ENCODE measurements around the gene BACE1. TPM values are rescaled to one million over a fixed set of nuclear protein-coding genes. Genes with fewer than 3 reads are reported as not detected.
"Not testable (repeated sequence)": the region's sequence is repeated elsewhere in the genome, so short reads cannot be mapped to it uniquely, and the experiment has no call there.

BACE1 gene
- 0.33 and 0.40 TPM in 2 replicates for total RNA-seq

DNA sequence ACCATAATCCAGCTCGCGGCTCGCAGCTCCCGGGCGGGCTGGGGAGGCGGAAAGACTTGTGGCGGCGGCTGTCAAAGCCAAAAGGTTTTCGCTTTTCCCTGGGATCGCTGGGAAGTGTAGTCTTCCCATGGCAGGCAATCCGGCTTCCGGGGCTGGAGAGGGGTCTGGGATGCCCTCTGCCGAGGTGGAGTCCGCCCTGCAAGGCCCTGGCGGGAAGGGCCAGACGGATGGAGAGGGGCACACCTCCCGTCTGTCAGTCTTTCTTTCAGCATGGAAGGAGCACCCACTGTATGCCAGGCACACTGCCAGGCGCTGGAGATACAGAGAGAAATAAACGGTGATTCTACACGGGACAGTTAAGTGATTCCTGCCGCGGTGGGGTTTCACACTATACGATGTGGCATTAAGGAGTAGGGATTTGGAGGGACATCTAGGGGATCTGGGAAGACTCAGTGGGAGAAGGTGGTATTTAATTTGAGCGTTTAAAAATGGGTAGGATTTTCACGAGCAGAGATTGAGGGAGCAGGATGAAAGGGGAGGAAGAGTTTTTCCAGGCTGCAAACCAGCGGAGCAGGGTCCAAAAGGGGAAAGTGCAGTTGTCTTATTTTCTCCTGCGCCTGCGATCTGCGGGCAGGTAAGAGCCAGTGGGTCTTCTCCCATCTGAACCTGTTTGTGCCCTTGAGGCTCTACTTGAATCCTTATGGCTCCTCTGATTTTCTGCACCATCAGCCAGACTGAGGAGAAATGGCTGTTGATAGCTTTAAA lies at the start of gene BACE1:
TSS of gene BACE1 (minus strand) at position 60 of the 765 bp plus-strand sequence. CDS start 461 bp downstream, outside the sequence.
- Mint-ChIP-seq H3K27me3 (peaks cover 61% of the 10 kb centered on the region), H3K27ac (no peak within 1 kb of the TSS)
- intact Hi-C loops (cut with micrococcal nuclease), result no loop called here

DNA sequence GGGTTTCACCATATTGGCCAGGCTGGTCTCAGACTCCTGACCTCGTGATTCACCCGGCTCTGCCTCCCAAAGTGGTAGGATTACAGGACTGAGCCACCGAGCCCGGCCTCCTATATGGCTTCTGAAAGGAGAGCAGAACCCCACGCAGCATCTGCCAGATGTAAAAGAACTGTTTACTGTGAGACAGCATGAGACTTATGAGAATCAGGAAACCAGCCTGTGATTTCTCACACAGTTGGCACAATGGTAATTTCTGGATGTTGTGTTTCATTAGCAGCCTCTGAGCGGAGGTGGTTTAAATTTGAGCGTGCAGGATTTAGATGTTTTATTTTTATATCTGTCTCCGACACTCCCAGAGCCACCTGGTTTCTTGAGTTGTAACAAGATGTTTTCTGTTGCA lies 45.4 kb upstream of the BACE1 start:
- Mint-ChIP-seq H3K27me3 (no peaks in the 10 kb centered on the region), H3K9me3 (no peaks in the 10 kb centered on the region), H3K4me3 (no peak overlapping the region), H3K36me3 (ENCODE audit: low read depth) (peaks cover 37% of the 10 kb centered on the region), H3K27ac (no peak overlapping the region), H3K4me1 (no peaks in the 10 kb centered on the region)
- no peak for DNase-seq
- intact Hi-C loops (cut with micrococcal nuclease), result no loop called here

More for the DNA sequence above, at the start of gene BACE1:
- Mint-ChIP-seq H3K9me3 (no peaks in the 10 kb centered on the region), H3K4me3 (peak within 1 kb of the TSS; percentile 68), H3K4me1 (peaks cover 4% of the 10 kb centered on the region), H3K36me3 (ENCODE audit: low read depth) (no peaks in the 10 kb centered on the region)
- peak; percentile 71 for DNase-seq

DNA sequence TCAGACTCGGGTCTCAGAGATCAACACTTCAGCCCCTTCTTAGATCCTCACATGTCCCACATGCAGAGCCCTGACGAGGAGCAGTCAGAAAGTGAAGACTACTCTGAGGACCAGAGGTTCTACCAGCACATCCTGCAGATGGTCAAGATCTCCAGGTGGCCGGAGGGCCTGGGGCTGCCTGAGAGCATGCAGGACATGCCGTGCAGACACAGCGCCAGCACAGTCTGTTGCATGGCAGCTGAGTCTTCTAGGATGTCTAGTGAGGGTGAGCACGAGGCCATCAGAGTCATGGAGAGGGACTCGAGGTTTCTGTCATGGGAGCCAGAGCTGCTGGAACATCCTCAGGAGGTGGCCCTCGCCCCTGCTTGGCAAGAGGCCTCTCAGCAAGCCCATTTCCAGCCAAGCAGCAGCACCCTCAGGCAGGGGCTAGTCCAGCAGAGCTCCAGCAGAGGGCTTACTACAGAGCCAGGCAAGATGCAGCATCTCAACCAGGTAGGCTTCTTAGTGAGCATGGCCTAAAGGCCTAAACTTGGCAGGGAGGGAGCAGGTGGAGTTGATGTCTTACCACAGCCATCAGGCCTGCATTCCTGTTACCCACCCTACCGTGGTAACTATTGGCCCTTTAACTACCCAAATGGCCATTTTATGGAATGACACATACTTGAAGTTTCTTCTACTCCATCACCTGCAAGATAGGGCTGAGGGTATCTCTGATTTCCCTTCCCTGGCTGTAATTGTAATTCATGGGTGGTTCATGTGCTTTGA lies 40.3 kb upstream of the BACE1 start:
- intact Hi-C loops (cut with micrococcal nuclease), result no loop called here
- Mint-ChIP-seq H3K4me3 (no peak overlapping the region), H3K27me3 (no peaks in the 10 kb centered on the region), H3K27ac (no peak overlapping the region), H3K36me3 (ENCODE audit: low read depth) (peaks cover 22% of the 10 kb centered on the region), H3K9me3 (no peaks in the 10 kb centered on the region), H3K4me1 (no peaks in the 10 kb centered on the region)
- no peak for DNase-seq

GRCh38 chr11:117354550-117354949 lies 38.5 kb upstream of the BACE1 start:
- H3K9me3 Mint-ChIP-seq, result no peaks in the 10 kb centered on the region
- no peak overlapping the region for H3K4me3 Mint-ChIP-seq
- H3K4me1 Mint-ChIP-seq, result no peaks in the 10 kb centered on the region
- H3K36me3 Mint-ChIP-seq (ENCODE audit: low read depth), result peaks cover 17% of the 10 kb centered on the region
- no peak overlapping the region for H3K27ac Mint-ChIP-seq
- intact Hi-C loops (cut with micrococcal nuclease), result no loop called here
- H3K27me3 Mint-ChIP-seq, result no peaks in the 10 kb centered on the region
- DNase-seq, result no peak

DNA sequence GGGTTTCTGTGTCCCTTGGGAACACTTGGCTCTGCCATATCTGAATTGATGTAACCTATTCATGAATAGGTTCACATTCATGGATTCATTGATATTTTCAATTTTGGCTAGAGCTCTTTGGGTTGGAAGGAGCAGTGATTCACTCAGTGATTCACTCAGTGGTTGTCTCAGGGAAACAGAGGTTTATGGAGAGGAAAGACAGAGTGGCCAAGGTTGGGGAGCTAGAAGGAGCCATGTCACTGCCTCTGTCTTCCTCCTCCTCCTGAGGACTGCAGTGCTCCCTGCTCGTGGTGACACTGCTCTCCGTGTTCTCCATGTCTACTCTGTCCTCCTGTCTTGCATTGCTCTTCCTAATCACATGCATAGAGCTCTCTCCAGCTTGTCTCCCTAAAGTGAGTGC lies 29.0 kb upstream of the BACE1 start:
- H3K4me1 Mint-ChIP-seq, result no peaks in the 10 kb centered on the region
- H3K36me3 Mint-ChIP-seq (ENCODE audit: low read depth), result peaks cover 18% of the 10 kb centered on the region
- H3K27me3 Mint-ChIP-seq, result no peaks in the 10 kb centered on the region
- H3K9me3 Mint-ChIP-seq, result no peaks in the 10 kb centered on the region
- DNase-seq, result no peak
- intact Hi-C loops (cut with micrococcal nuclease), result no loop called here
- H3K4me3 Mint-ChIP-seq, result no peak overlapping the region
- no peak overlapping the region for H3K27ac Mint-ChIP-seq

DNA sequence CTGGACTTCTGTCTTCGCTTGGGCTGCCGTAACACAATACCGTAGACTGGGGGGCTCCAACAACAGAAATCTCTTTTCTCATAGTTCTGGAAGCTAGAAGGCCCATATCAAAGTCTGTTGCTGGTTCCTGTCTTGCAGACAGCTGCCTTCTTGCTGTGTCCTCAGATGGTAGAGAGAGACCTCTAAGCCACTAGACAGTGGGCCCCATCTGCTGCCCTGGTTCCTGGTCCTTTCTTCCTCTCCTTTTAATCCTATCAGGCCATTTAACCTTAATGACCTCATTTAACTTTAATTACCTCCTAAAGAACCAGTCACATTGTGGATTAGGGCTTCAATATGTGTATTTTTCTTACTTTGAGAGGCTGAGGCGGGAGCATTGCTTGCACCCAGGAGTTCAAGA lies 21.0 kb upstream of the BACE1 start:
- no peaks in the 10 kb centered on the region for H3K9me3 Mint-ChIP-seq
- H3K4me1 Mint-ChIP-seq, result peaks cover 3% of the 10 kb centered on the region
- no peak overlapping the region for H3K27ac Mint-ChIP-seq
- intact Hi-C loops (cut with micrococcal nuclease), result no loop called here
- H3K36me3 Mint-ChIP-seq (ENCODE audit: low read depth), result peaks cover 15% of the 10 kb centered on the region
- no peak overlapping the region for H3K4me3 Mint-ChIP-seq
- no peak for DNase-seq
- H3K27me3 Mint-ChIP-seq, result no peaks in the 10 kb centered on the region

DNA sequence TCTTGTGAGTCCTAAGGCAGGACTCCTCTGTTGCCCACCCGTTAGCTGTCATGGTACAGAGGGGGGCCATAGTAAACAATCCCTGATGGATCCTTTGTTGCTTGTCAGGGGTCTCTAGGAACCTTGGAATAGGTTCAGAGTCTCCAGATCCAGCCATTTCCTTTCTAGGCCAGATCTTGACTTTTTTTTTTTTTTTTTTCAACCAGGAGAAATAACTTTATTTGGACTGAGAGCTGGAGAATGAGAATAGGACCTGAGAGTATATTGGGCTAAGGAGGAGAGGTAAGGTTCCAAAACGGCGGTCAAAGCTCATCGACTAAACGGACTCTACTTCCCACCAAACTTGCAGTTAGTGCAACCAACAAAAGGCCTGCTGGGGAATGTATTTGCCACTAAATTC lies 19.3 kb upstream of the BACE1 start:
- Mint-ChIP-seq H3K9me3 (no peaks in the 10 kb centered on the region), H3K4me1 (peaks cover 6% of the 10 kb centered on the region), H3K36me3 (ENCODE audit: low read depth) (peaks cover 10% of the 10 kb centered on the region), H3K27ac (no peak overlapping the region), H3K4me3 (no peak overlapping the region), H3K27me3 (no peaks in the 10 kb centered on the region)
- DNase-seq, result no peak
- intact Hi-C loops (cut with micrococcal nuclease), result no loop called here

DNA sequence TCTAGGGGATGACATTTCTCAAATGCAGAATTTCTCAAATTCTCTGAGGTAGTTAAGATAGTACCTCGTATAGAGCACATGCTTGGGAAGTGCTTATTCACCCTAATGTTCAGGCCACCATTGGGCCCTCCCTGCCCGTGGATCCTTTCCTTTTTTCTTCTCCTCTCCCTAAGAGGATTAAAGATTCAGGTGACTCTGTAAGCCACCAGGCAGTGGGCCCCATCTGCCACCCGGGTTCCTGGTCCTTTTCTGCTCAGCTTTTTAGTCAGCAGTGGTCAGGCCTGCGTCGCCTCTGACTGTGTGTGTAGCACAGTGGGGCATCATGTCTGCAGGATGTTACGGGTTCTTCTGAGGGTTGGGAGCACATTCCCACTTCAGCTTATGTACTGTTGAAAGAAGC lies 18.8 kb upstream of the BACE1 start:
- Mint-ChIP-seq H3K9me3 (no peaks in the 10 kb centered on the region), H3K27me3 (no peaks in the 10 kb centered on the region), H3K4me3 (no peak overlapping the region), H3K36me3 (ENCODE audit: low read depth) (peaks cover 10% of the 10 kb centered on the region), H3K27ac (no peak overlapping the region), H3K4me1 (peaks cover 10% of the 10 kb centered on the region)
- DNase-seq, result no peak
- intact Hi-C loops (cut with micrococcal nuclease), result no loop called here

DNA sequence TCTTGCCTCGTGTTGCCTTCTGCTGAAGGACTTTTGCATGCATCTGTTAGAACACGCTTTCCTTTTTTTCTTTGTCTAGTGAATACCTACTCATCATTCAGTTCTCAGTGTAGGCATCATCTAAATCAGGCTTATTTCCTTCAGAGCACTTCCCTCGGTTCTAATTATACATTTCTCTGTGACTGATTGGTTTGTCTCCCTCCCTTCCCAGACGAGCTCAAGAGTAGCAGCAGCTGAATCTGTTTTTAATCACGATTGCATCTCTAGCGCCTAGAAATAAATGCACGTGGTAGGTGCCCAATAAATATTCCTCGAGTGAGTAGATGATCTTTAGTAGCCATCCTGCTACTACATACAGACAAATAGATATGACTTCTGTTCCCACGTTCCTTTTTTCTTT lies 17.9 kb upstream of the BACE1 start:
- intact Hi-C loops (cut with micrococcal nuclease), result no loop called here
- Mint-ChIP-seq H3K9me3 (no peaks in the 10 kb centered on the region), H3K36me3 (ENCODE audit: low read depth) (peaks cover 9% of the 10 kb centered on the region), H3K4me1 (peaks cover 10% of the 10 kb centered on the region), H3K4me3 (no peak overlapping the region), H3K27me3 (no peaks in the 10 kb centered on the region), H3K27ac (no peak overlapping the region)
- no peak for DNase-seq

GRCh38 chr11:117332843-117333242 lies 16.8 kb upstream of the BACE1 start:
- Mint-ChIP-seq H3K9me3 (no peaks in the 10 kb centered on the region), H3K27ac (no peak overlapping the region), H3K36me3 (ENCODE audit: low read depth) (peaks cover 5% of the 10 kb centered on the region), H3K27me3 (no peaks in the 10 kb centered on the region), H3K4me1 (peaks cover 10% of the 10 kb centered on the region), H3K4me3 (no peak overlapping the region)
- intact Hi-C loops (cut with micrococcal nuclease), result no loop called here
- DNase-seq, result no peak

GRCh38 chr11:117328375-117329010 lies 12.4 kb upstream of the BACE1 start:
- Mint-ChIP-seq H3K27ac (no peak overlapping the region), H3K27me3 (peaks cover 5% of the 10 kb centered on the region), H3K36me3 (ENCODE audit: low read depth) (no peaks in the 10 kb centered on the region), H3K4me1 (peaks cover 15% of the 10 kb centered on the region), H3K4me3 (no peak overlapping the region), H3K9me3 (no peaks in the 10 kb centered on the region)
- intact Hi-C loops (cut with micrococcal nuclease), result no loop called here
- DNase-seq, result no peak

- Mint-ChIP-seq H3K27ac (peak within 1 kb of the TSS; percentile 68), H3K4me1 (peaks cover 15% of the 10 kb centered on the region), H3K9me3 (no peaks in the 10 kb centered on the region), H3K27me3 (peaks cover 9% of the 10 kb centered on the region), H3K36me3 (ENCODE audit: low read depth) (no peaks in the 10 kb centered on the region), H3K4me3 (peak within 1 kb of the TSS; percentile 62)
- intact Hi-C loops (cut with micrococcal nuclease), result loop anchor here (1.0 to 2.0 kb wide), 2 partner anchors 97 to 149 kb away; partner anchors contain the start of gene SIDT2
- DNase-seq, result peak; percentile 98
Observed at GRCh38 chr11:117327567-117328374, 11.7 kb upstream of the BACE1 start, which contains the start of gene CEP164. TSS of gene CEP164 (plus strand) at chr11:117327854. CDS start at chr11:117338587, 10,733 bp downstream.

DNA sequence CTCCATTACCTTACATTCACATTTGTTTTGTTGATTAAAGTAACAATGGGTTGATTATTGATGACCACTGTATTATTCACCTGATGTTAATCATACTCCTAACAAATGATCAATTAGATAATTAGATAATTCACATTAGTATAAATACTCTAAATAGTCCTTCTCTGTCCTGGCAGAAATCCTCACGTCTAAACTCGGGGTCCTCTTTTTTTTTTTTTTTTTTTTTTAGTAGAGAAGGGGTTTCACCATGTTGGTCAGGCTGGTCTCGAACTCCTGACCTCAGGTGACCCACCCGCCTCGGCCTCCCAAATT lies 11.2 kb upstream of the BACE1 start:
- H3K9me3 Mint-ChIP-seq; H3K27ac Mint-ChIP-seq; H3K27me3 Mint-ChIP-seq; H3K4me3 Mint-ChIP-seq; DNase-seq; H3K36me3 Mint-ChIP-seq (ENCODE audit: low read depth): not testable (repeated sequence)
- peaks cover 12% of the 10 kb centered on the region for H3K4me1 Mint-ChIP-seq
- intact Hi-C loops (cut with micrococcal nuclease), result loop anchor here (1.0 to 2.0 kb wide), 2 partner anchors 97 to 148 kb away; partner anchors contain the start of gene SIDT2
